H1 (cell line): ENCODE measurements around the gene AMH. TPM values are rescaled to one million over a fixed set of nuclear protein-coding genes. Genes with fewer than 3 reads are reported as not detected.

ENCODE experiments used
- CTCF ChIA-PET: fragments of 300-600 bp; sonication (Branson Sonifier 250); formaldehyde crosslinking; loops from one replicate; lab custom pipeline; 2021; ENCODE audit not compliant: partially characterized antibody; lab: Charles Lee
- POLR2A ChIA-PET: fragments of 300-600 bp; sonication (Branson Sonifier 250); formaldehyde crosslinking; loops from one replicate; lab custom pipeline; 2021; ENCODE audit warnings: inconsistent platforms; ENCODE audit not compliant: partially characterized antibody; lab: Charles Lee
- DNase-seq, 2 experiments: peaks; one replicate each; pipeline versions ENCODE4 v3.0.0 to v3.0.0-alpha.2; 2010 to 2022; ENCODE audit warnings: low spot score in 2 of 2, low read depth in 1 of 2, mixed read lengths in 1 of 2
- FAIRE-seq: peaks from 2 replicates; lab custom pipeline; 2011; peaks lifted over from hg19 to GRCh38; lab: Jason Lieb, UNC
- H2AFZ ChIP-seq: 2 replicates; pipeline ENCODE4 v1.8.1; 2012; ENCODE audit warnings: low read length, inconsistent platforms
- H2AK5ac ChIP-seq: 2 replicates; pipeline ENCODE4 v1.6.1; 2013; ENCODE audit warnings: low read depth, low read length
- H2BK120ac ChIP-seq: replicated peaks from 2 replicates; pipeline ENCODE3; 2013; ENCODE audit warnings: low read depth, low read length, inconsistent platforms
- H2BK12ac ChIP-seq: 2 replicates; pipeline ENCODE4 v1.6.1; 2013; ENCODE audit warnings: low read depth, low read length
- H2BK15ac ChIP-seq: 2 replicates; pipeline ENCODE4 v1.6.1; 2013; ENCODE audit warnings: low read length
- H2BK20ac ChIP-seq: 2 replicates; pipeline ENCODE4 v1.6.1; 2013; ENCODE audit warnings: low read length
- H2BK5ac ChIP-seq: 2 replicates; pipeline ENCODE4 v1.6.1; 2013; ENCODE audit warnings: low read depth, low read length
- H3K14ac ChIP-seq: 2 replicates; pipeline ENCODE4 v1.6.1; 2013; ENCODE audit warnings: inconsistent platforms; ENCODE audit not compliant: insufficient read length
- H3K18ac ChIP-seq: 2 replicates; pipeline ENCODE4 v1.6.1; 2013; ENCODE audit warnings: low read length; ENCODE audit errors: extremely low read depth
- H3K23ac ChIP-seq: 2 replicates; pipeline ENCODE4 v1.6.1; 2013; ENCODE audit warnings: inconsistent platforms; ENCODE audit not compliant: insufficient read length
- H3K23me2 ChIP-seq: 2 replicates; pipeline ENCODE4 v1.6.1; 2013; ENCODE audit warnings: low read depth, low read length
- H3K27ac ChIP-seq: 2 replicates; pipeline ENCODE4 v1.6.1; 2011; ENCODE audit warnings: low read depth, low read length, inconsistent platforms
- H3K27me3 ChIP-seq, 4 experiments: replicated peaks in 1 of 4; 1 replicate in 1 of 4; 2 replicates in 3 of 4; pipeline versions ENCODE4 v1.6.1 to v1.8.1; 2011 to 2013; ENCODE audit warnings: low read length in 3 of 4, mild to moderate bottlenecking in 3 of 4, inconsistent platforms in 2 of 4, mixed read lengths in 2 of 4, moderate library complexity in 1 of 4; ENCODE audit not compliant: control insufficient read depth in 3 of 4, insufficient read depth in 3 of 4; ENCODE audit errors: extremely low read depth in 1 of 4
- H3K36me3 ChIP-seq, 4 experiments: 2 replicates each; pipeline versions ENCODE4 v1.6.1 to v1.8.1; 2011 to 2013; ENCODE audit warnings: mild to moderate bottlenecking in 4 of 4, low read length in 3 of 4, moderate library complexity in 2 of 4, control low read depth in 1 of 4, inconsistent platforms in 1 of 4; ENCODE audit not compliant: insufficient read depth in 4 of 4, control insufficient read depth in 2 of 4
- H3K4ac ChIP-seq: replicated peaks from 2 replicates; pipeline ENCODE3; 2013; ENCODE audit warnings: low read length, low read depth, mixed read lengths, inconsistent platforms; ENCODE audit not compliant: insufficient read length
- H3K4me1 ChIP-seq, 4 experiments: replicated peaks in 1 of 4; 1 replicate in 1 of 4; 2 replicates in 3 of 4; pipeline versions ENCODE4 v1.6.1 to v1.8.1; 2011 to 2013; ENCODE audit warnings: low read length in 3 of 4, inconsistent platforms in 2 of 4, mixed read lengths in 1 of 4; ENCODE audit not compliant: insufficient read depth in 4 of 4, control insufficient read depth in 3 of 4
- H3K4me2 ChIP-seq, 2 experiments: 2 replicates each; pipeline versions ENCODE4 v1.6.1 to v1.8.1; 2011 to 2013; ENCODE audit warnings: low read depth in 2 of 2, low read length in 2 of 2, control low read depth in 1 of 2, inconsistent platforms in 1 of 2, mild to moderate bottlenecking in 1 of 2; ENCODE audit not compliant: insufficient read depth in 1 of 2
- H3K4me3 ChIP-seq, 4 experiments: fragments of 200-600, 300-600 bp in 1 of 4; sonication (generic), shearing (Covaris generic), sonication (Bioruptor Twin) in 1 of 4; 2 replicates each; pipeline versions ENCODE4 v1.5.1 to v1.8.1; 2011 to 2016; ENCODE audit warnings: low read length in 4 of 4, low read depth in 3 of 4, control low read depth in 2 of 4, inconsistent platforms in 2 of 4, mild to moderate bottlenecking in 2 of 4, mixed read lengths in 1 of 4, moderate library complexity in 1 of 4; ENCODE audit not compliant: insufficient read depth in 2 of 4; ENCODE audit errors: extremely low read depth in 1 of 4
- H3K56ac ChIP-seq: replicated peaks from 2 replicates; pipeline ENCODE3; 2013; ENCODE audit warnings: low read depth, mild to moderate bottlenecking, mixed read lengths, low read length, inconsistent platforms; ENCODE audit not compliant: insufficient read length
- H3K79me1 ChIP-seq: 2 replicates; pipeline ENCODE4 v1.6.1; 2013; ENCODE audit warnings: low read depth, low read length, control low read depth
- H3K79me2 ChIP-seq, 2 experiments: 2 replicates each; pipeline versions ENCODE4 v1.6.1 to v1.8.1; 2012 to 2013; ENCODE audit warnings: low read length in 2 of 2, mild to moderate bottlenecking in 2 of 2, inconsistent platforms in 1 of 2; ENCODE audit not compliant: insufficient read depth in 2 of 2, control insufficient read depth in 1 of 2
- H3K9ac ChIP-seq, 4 experiments: replicated peaks in 1 of 4; 1 replicate in 1 of 4; 2 replicates in 3 of 4; pipeline versions ENCODE4 v1.6.1 to v1.8.1; 2011 to 2013; ENCODE audit warnings: low read depth in 3 of 4, low read length in 3 of 4, control low read depth in 2 of 4, mild to moderate bottlenecking in 2 of 4, moderate library complexity in 2 of 4, inconsistent platforms in 1 of 4; ENCODE audit errors: extremely low read depth in 1 of 4
- H3K9me3 ChIP-seq, 2 experiments: 2 replicates each; pipeline versions ENCODE4 v1.6.1 to v1.8.1; 2012 to 2013; ENCODE audit warnings: mild to moderate bottlenecking in 2 of 2, moderate library complexity in 2 of 2, control low read depth in 1 of 2, inconsistent platforms in 1 of 2, low read depth in 1 of 2, low read length in 1 of 2, mixed read lengths in 1 of 2; ENCODE audit not compliant: insufficient read depth in 2 of 2
- H4K20me1 ChIP-seq, 2 experiments: replicated peaks in 1 of 2; 2 replicates each; pipeline versions ENCODE3 to v1.8.1; 2011 to 2013; ENCODE audit warnings: inconsistent platforms in 2 of 2, low read length in 2 of 2, mild to moderate bottlenecking in 1 of 2; ENCODE audit not compliant: insufficient read depth in 2 of 2, control insufficient read depth in 1 of 2
- H4K5ac ChIP-seq: 2 replicates; pipeline ENCODE4 v1.6.1; 2013; ENCODE audit warnings: low read length, low read depth, mixed read lengths, inconsistent platforms; ENCODE audit not compliant: insufficient read length
- H4K8ac ChIP-seq: 2 replicates; pipeline ENCODE4 v1.8.0; 2013; ENCODE audit warnings: mild to moderate bottlenecking, moderate library complexity, low read length, inconsistent platforms; ENCODE audit not compliant: insufficient read depth; ENCODE audit errors: extremely low read depth
- H4K91ac ChIP-seq: replicated peaks from 2 replicates; pipeline ENCODE3; 2013; ENCODE audit warnings: low read length, mixed read lengths, inconsistent platforms; ENCODE audit not compliant: insufficient read length
- BACH1 ChIP-seq: IDR thresholded peaks from 2 replicates; pipeline ENCODE4 v1.6.1; 2012; ENCODE audit warnings: low read length, improper control_type of control experiment
- EZH2 ChIP-seq: fragments of 200-600 bp; sonication (generic); IDR thresholded peaks from 2 replicates; pipeline ENCODE4 v1.7.1; 2012; ENCODE audit warnings: low read depth, mild to moderate bottlenecking, moderate library complexity, low read length, inconsistent platforms; ENCODE audit not compliant: severe bottlenecking
- PHF8 ChIP-seq: fragments of 200-600 bp; sonication (generic); conservative IDR thresholded peaks from 2 replicates; pipeline ENCODE4 v1.7.1; 2012; ENCODE audit warnings: low read depth, mild to moderate bottlenecking, inconsistent platforms, low read length, moderate library complexity
- POLR2AphosphoS5 ChIP-seq: IDR thresholded peaks from 2 replicates; pipeline ENCODE4 v1.6.1; 2011; ENCODE audit warnings: low read depth, low read length
- SIX5 ChIP-seq: IDR thresholded peaks from 2 replicates; pipeline ENCODE4 v1.6.1; 2011; ENCODE audit warnings: mild to moderate bottlenecking, low read depth, low read length
- TAF1 ChIP-seq: IDR thresholded peaks from 2 replicates; pipeline ENCODE4 v1.6.1; 2011; ENCODE audit warnings: mild to moderate bottlenecking, low read depth, low read length
- WGBS, 2 experiments: shearing (Covaris generic) in 1 of 2; methylation state at CpG; one replicate each; pipeline versions ENCODE4 v1.1.6 to v1.1.7; 2013 to 2015; ENCODE audit warnings: low lambda C conversion rate in 2 of 2, mixed read lengths in 2 of 2, inconsistent platforms in 1 of 2, low coverage in 1 of 2, missing lambda C conversion rate in 1 of 2; ENCODE audit not compliant: insufficient replicate concordance in 2 of 2, insufficient coverage in 1 of 2, insufficient read length in 1 of 2; ENCODE audit errors: extremely low coverage in 1 of 2, missing lambda C conversion rate in 1 of 2; 5-methylcytosine and 5-hydroxymethylcytosine counted together
- polyA plus RNA-seq, 7 experiments: library from polyadenylated mRNA; depleted of rRNA in 3 of 7; stranded (reverse) in 5 of 7; unstranded in 2 of 7; fragments of >200 nt in 5 of 7; fragments of 200-250 nt in 2 of 7; gene quantifications; 1 replicate in 5 of 7; 2 replicates in 1 of 7; 4 replicates in 1 of 7; pipeline versions ENCODE4 v1.2.1 to v1.2.3, GENCODE V29; 2011 to 2013; ENCODE audit warnings: missing spikeins in 2 of 7, mixed read lengths in 2 of 7
- total RNA-seq: library from RNA; stranded (reverse); fragmentation: NEBNext Ultra II Directional; extraction: Animal tissue kit (Norgen Biotek cat#: 25700); gene quantifications from 2 replicates; pipeline ENCODE4 v1.2.1, GENCODE V29; 2021

AMH gene
- total and polyA plus RNA-seq, 2 of the 8 experiments (the other 6 are each of a cell fraction or from before 2014, with no cell fraction given): 10.5 to 15.4 TPM

- Histone ChIP-seq H2AK5ac (no peak overlapping the region), H2BK12ac (no peak overlapping the region), H3K4me3 (no peak overlapping the region), H3K23ac (no peak overlapping the region), H2BK20ac (no peak overlapping the region), H3K79me1 (peaks cover 22% of the 10 kb centered on the region), H2BK120ac (no peak overlapping the region), H3K23me2 (peaks cover 2% of the 10 kb centered on the region; the same call in 1 of the 2 replicates), H3K56ac (no peak overlapping the region), H3K18ac (no peak overlapping the region), H3K79me2 (peaks cover 37 to 63% of the 10 kb centered on the region in 2 experiments), H3K36me3 (peaks cover 28 to 49% (median 45%) of the 10 kb centered on the region in 4 experiments), H2BK15ac (no peak overlapping the region), H3K27me3 (no peaks in the 10 kb centered on the region), H2AFZ (no peak overlapping the region), H4K20me1 (peaks cover 39 to 68% of the 10 kb centered on the region in 2 experiments), H3K4me2 (no peak overlapping the region), H3K14ac (no peak overlapping the region), H3K9me3 (no peaks in the 10 kb centered on the region), H4K5ac (no peak overlapping the region), H3K9ac (0 out of 7 replicates have a peak overlapping the region, but pooled peaks of 1 of the 4 experiments have one; percentile 35), H3K4me1 (peaks cover 0 to 18% (median 9%) of the 10 kb centered on the region in 4 experiments; a peak in 6 of 7 replicates), H3K4ac (no peak overlapping the region), H3K27ac (no peak overlapping the region), H4K91ac (no peak overlapping the region), H4K8ac (peak overlapping the region; percentile 16; the same call in 1 of the 2 replicates), H2BK5ac (peak overlapping the region; percentile 12; the same call in 1 of the 2 replicates)
- TF ChIP-seq SIX5 (no peak), TAF1 (no peak), PHF8 (no peak), POLR2AphosphoS5 (0 out of 2 replicates have a peak, but pooled peaks have one; percentile 18), EZH2 (no peak), BACH1 (no peak)
- 92% methylated on average over 8 of the region's 8 CpGs; no CpG with 5 or more reads in 1 of the 2 experiments for WGBS, 2 experiments
- CTCF ChIA-PET: interaction anchor here (1.1 to 1.3 kb wide), 3 partner anchors 10 to 33 kb away, joined by 3 to 5 read pairs (median 4); no protein-coding TSS in a partner anchor
- POLR2A ChIA-PET: interaction anchor here (0.6 to 10.3 kb wide), 6 partner anchors 13 to 82 kb away, joined by 3 to 206 read pairs (median 8); partner anchors contain the start of genes AMH and JSRP1
- FAIRE-seq (no peak), DNase-seq (no peak)
Measured at GRCh38 chr19:2242816-2243215, 6.3 kb upstream of the AMH start.
